ENCODE measurements around the gene CROCC2.

GRCh38 chr2:241011296-241011600 lies 105.1 kb downstream of the CROCC2 start:
- TF ChIP-seq CTCF (IDR thresholded peaks at IDR 0.05) = no peak
- no peak for TF ChIP-seq POLR2A (IDR thresholded peaks at IDR 0.05)

All from heart left ventricle (tissue), 13 donors.